ENCODE data around the gene ARL17B.
A peak's percentile ranks its signal among the peaks of the same experiment; 100 is the strongest.
"Not testable (repeated sequence)": the region's sequence is repeated elsewhere in the genome, so short reads cannot be mapped to it uniquely, and the experiment has no call there.

Gene ARL17B

DNA sequence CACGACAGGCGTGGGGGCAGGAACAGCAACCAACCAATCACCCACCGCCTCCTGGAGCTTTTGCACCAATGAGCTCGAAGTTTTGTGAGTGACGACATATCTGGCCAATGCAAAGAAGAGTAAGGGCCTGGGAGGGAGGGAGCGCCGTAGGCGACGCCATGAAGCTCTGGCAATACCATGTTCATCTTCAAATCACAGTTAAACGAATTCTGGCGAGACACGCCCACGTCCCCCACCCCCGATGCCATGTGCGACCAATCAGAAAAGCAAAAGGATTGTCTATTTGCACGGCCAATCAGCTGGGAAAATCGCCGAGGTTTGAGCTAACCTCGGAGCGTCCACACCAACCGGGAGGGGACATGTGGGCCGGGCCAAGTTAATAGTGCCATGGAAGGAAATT lies at the start of gene ARL17B:
ARL17B (minus strand) TSS at position 12 of the 400 bp plus-strand sequence. CDS start 3,369 bp downstream, outside the sequence.
- H3K36me3 Mint-ChIP-seq, H3K9me3 Mint-ChIP-seq, H3K4me3 Mint-ChIP-seq, H3K4me1 Mint-ChIP-seq, H3K27me3 Mint-ChIP-seq, H3K27ac Mint-ChIP-seq: not testable (repeated sequence)
- ATAC-seq (replicated peaks) (peak; percentile 98), DNase-seq (peak; percentile 85)

DNA sequence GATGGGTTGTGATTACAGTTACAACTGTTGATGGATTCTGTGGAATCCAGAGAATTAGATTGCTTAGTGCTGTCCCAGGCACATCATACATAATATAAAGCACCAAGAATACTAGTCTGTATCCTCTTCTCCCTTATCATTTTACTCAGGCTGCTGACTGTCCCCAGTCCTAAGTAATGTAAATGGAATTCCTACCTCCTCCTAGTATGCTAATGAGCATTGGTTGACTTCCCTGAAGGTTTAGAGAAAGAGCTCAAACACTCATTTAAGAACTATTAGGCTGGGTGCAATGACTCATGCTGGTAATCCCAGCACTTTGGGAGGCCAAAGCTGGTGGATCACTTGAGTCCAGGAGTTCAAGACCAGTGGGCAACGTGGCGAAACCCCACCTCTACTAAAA lies 48.3 kb upstream of the ARL17B start:
- H3K27ac Mint-ChIP-seq; DNase-seq; H3K4me1 Mint-ChIP-seq; ATAC-seq (replicated peaks); H3K27me3 Mint-ChIP-seq; H3K36me3 Mint-ChIP-seq; H3K4me3 Mint-ChIP-seq; H3K9me3 Mint-ChIP-seq: not testable (repeated sequence)

DNA sequence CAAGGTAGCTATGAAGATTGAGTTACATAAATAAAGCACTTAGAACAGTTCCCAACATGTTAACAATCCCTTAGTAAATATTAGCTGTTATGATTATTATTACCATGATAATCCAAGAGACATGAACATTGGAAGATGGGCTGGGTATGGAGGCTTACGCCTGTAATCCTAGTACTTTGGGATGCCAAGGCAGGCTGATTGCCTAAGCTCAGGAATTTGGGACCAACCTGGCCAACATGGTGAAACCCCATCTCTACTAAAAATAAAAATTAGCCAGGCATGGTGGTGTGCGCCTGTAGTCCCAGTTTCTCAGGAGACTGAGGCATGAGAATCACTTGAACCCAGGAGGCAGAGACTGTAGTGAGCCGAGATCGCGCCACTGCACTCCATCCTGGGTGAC lies 45.6 kb upstream of the ARL17B start:
- not testable (repeated sequence) for H3K27me3 Mint-ChIP-seq; H3K4me1 Mint-ChIP-seq; DNase-seq; H3K9me3 Mint-ChIP-seq; H3K4me3 Mint-ChIP-seq; ATAC-seq (replicated peaks); H3K27ac Mint-ChIP-seq; H3K36me3 Mint-ChIP-seq

DNA sequence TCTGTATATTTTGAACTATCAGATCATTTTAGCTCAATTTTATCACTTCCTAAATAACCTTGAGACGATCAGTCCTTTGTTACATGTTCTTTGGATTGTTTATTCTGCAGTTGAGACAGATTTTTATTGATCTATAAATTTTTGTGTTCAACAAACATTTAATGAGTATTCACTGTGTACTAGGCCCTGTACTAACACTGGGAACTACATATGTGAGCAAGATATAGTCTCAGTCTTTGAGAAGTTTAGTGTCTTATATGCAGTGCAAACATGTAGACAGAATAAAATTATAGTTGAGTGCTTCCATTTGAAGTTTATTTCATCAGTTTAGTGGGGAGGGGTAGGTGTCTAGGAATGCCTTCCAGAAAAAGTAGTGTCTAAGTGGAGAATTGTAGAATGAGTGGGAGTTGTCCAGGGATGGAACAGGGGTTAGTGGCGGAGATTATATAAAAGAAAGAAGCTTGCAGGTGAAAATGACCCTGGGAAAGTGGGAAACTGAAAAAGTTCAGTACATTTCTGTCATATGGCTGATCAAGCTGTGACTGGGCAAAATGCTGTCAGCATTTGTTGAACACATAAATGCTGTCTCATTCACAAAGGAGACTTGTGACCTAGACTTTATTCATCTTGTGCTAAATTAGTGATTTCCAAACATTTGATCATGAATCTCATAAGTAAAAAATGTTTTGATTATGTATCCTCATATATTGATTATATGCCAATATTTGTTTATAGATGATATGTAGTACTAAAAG lies 39.6 kb upstream of the ARL17B start:
- H3K36me3 Mint-ChIP-seq; H3K4me1 Mint-ChIP-seq; H3K27ac Mint-ChIP-seq; ATAC-seq (replicated peaks); DNase-seq; H3K9me3 Mint-ChIP-seq; H3K4me3 Mint-ChIP-seq; H3K27me3 Mint-ChIP-seq: not testable (repeated sequence)

DNA sequence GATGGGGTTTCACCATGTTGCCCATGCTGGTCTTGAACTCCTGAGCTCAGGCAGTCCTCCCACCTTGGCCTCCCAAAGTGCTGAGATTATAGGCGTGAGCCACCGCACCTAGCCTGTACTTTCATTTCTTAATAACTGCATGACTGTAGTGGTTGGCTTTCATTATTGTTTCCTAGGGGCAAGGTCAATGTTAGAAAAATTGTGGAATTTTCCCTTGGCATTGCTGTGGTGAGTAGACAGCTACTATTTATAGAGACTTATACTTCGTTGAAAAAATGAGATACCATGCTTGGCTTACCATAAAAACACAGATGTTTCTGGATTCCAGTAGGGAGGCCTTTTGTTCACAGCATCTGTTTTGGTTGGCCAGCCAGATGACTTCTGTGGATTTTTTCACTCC lies 39.0 kb upstream of the ARL17B start:
- DNase-seq; H3K4me3 Mint-ChIP-seq; ATAC-seq (replicated peaks); H3K36me3 Mint-ChIP-seq; H3K4me1 Mint-ChIP-seq; H3K9me3 Mint-ChIP-seq; H3K27ac Mint-ChIP-seq; H3K27me3 Mint-ChIP-seq: not testable (repeated sequence)

DNA sequence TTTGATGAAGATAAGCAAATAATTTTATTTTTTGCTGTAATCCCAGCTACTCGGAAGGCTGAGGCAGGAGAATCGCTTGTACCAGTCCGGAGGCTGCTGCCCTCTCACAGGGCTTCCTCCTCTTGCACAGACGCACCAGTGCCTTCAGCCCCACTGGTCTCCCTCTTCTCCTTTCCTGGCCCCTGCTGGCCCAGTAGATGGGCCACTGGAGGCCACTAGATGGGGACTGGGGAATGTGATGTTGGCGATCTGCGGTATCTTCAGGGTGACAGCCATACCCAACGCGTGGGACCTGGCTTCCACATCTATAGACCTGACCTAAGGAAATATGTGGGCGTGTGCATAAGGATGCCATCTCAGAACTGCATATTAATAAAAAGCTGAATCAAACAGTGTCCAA lies 38.4 kb upstream of the ARL17B start:
- DNase-seq; ATAC-seq (replicated peaks); H3K27me3 Mint-ChIP-seq; H3K4me1 Mint-ChIP-seq; H3K27ac Mint-ChIP-seq; H3K36me3 Mint-ChIP-seq; H3K9me3 Mint-ChIP-seq; H3K4me3 Mint-ChIP-seq: not testable (repeated sequence)

DNA sequence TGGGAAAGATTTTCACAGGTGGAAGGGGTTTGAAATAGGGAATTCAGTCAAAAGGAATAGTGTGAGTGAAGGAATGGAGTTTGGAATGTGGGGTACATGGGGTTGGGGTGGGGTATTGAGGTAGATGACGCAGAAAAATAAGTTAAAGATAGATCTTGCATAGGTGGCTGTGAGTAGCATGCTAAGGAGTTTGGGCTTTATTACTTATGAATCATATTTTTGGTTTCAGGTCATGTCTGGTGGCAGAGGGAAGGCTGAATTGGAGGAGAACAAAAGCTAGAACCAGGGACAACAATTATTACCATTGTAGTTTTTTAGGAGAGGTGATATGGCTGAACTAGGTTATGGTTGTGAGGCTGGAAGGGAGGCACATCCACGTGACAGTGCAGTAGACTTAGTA lies 34.7 kb upstream of the ARL17B start:
- H3K27me3 Mint-ChIP-seq; DNase-seq; H3K4me3 Mint-ChIP-seq; H3K9me3 Mint-ChIP-seq; H3K4me1 Mint-ChIP-seq; ATAC-seq (replicated peaks); H3K27ac Mint-ChIP-seq; H3K36me3 Mint-ChIP-seq: not testable (repeated sequence)

DNA sequence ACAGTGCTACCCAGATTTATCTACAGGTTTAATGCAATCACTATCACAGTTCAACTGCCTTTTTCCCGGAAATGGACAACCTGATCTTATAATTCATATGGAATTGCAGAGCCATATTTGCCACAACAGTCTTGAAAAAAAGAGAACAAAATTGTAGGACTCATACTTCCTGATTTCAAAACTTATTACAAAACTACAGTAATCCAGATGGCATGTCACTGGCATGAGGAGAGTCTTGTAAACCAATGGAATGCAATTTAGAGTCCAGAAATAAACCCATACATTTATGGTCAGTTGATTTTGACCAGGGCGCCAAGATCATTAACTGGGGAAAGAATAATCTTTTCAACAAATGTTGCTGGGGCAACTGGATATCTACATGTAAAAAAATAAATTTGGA lies 32.1 kb upstream of the ARL17B start:
- not testable (repeated sequence) for H3K4me1 Mint-ChIP-seq; DNase-seq; H3K27ac Mint-ChIP-seq; ATAC-seq (replicated peaks); H3K27me3 Mint-ChIP-seq; H3K36me3 Mint-ChIP-seq; H3K9me3 Mint-ChIP-seq; H3K4me3 Mint-ChIP-seq

DNA sequence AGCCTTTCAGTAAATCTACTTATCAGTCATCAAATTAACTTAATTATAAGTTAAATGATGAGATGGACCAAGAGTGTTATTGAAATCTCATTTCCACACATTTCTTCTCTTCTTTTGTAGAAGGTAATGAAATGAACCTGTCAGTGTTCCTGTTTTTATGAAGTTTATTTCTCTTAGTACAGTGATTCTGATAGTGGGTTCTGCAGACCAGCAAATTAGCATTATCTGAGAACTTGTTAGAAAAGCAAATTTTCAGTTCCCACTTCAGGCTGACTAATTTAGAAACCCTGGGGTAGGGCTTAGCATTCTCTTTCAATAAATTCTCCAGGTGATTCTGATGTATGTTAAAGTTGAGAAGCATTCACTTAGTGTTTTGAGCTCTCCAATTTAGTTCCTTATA lies 23.9 kb upstream of the ARL17B start:
- H3K27ac Mint-ChIP-seq, H3K4me1 Mint-ChIP-seq, DNase-seq, H3K4me3 Mint-ChIP-seq, H3K27me3 Mint-ChIP-seq, H3K36me3 Mint-ChIP-seq, H3K9me3 Mint-ChIP-seq: not testable (repeated sequence)
- ATAC-seq (replicated peaks), result peak; percentile 84 to 88

DNA sequence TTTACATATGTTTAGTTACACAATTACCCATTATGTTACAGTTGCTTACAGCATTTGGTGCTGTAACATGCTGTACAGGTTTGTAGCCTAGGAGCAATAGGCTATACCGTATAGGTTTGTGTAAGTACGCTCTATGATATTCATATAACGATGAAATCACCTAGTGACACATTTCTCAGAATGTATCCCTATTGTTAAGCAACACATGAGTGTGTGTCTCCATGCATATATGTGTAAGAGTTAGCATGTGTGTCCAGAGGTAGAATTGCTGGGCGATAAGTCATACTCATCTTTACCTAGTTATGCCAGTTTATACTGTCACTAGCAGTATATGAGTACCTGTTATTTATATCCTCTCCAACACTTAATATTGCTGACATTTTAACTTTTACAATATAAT lies 21.6 kb upstream of the ARL17B start:
- H3K27me3 Mint-ChIP-seq, H3K36me3 Mint-ChIP-seq, DNase-seq, H3K4me3 Mint-ChIP-seq, H3K27ac Mint-ChIP-seq, H3K4me1 Mint-ChIP-seq, H3K9me3 Mint-ChIP-seq: not testable (repeated sequence)
- peak in 1 of 2 donors; percentile 33 for ATAC-seq (replicated peaks)

DNA sequence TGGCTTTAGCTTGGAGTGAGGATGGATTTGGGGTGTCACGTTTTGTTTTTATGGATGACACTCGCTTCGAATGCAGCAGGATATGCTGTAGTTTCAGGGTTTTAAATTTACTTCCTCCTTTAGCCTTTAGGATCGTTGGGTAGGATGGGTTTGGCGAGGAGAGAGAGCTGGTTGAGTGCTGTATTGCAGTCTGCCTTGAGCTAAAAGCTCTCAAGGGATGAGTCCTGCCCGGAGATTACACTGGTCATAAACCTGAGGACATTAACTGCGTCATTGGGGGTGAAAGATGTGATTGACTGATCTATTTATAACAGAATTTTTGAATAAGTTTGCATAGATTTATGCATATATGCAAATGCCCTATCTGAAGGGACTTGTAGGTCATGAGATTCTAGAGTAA lies 11.9 kb upstream of the ARL17B start:
- H3K4me3 Mint-ChIP-seq, DNase-seq, H3K36me3 Mint-ChIP-seq, H3K27ac Mint-ChIP-seq, H3K4me1 Mint-ChIP-seq, H3K9me3 Mint-ChIP-seq, H3K27me3 Mint-ChIP-seq: not testable (repeated sequence)
- ATAC-seq (replicated peaks), result peak; percentile 88 to 92

DNA sequence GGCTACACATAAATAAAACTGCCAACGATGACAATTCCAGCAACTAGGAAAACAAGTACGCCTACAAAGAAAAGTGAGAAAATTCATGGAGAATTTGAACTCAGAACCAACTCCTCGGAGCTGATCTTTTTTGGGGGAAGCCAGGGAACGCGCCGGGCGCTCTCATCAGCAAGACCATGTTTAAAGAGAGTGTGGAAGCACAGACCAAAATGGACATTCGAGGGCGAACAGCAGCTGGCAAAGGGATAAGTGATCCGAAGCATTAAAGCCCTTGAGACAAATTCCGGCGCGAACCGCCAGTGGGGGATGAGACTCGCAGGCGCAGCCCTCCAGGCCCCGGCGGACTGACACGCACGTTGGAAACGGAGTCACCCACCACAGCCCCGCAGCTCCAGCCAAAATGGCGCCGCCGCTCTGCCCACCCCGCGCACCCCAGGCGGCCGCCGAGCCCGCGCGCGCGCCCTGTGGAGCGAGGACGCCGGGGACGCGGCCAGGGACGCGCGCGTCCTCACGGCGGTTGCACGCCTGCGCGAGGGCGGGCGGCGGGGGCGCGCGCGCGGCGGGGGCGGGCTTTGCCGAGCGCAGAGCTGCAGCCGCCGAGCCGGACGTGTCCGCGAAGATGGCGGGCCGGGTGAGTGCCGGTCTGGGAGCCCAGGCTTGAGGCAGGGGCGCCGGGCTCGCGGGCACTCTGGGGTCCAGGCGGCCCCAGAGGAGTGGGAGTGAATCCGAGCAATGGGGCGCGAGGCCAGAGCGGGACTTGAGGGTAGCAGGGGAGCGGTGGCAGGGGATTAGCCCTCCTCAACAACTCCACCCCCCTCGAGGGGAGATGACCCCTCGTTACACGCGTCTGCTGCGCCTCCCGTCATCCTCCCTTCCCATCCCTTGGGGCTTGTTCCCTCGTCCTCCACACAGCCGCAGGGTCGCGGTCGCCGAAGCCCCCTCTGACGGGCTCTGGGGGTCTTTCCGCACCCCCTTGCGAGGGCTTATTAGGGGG lies 11.0 kb upstream of the ARL17B start:
- not testable (repeated sequence) for DNase-seq, H3K4me3 Mint-ChIP-seq, H3K36me3 Mint-ChIP-seq, H3K27me3 Mint-ChIP-seq, H3K27ac Mint-ChIP-seq, H3K9me3 Mint-ChIP-seq, H3K4me1 Mint-ChIP-seq
- ATAC-seq (replicated peaks), result peak; percentile 67 to 79

DNA sequence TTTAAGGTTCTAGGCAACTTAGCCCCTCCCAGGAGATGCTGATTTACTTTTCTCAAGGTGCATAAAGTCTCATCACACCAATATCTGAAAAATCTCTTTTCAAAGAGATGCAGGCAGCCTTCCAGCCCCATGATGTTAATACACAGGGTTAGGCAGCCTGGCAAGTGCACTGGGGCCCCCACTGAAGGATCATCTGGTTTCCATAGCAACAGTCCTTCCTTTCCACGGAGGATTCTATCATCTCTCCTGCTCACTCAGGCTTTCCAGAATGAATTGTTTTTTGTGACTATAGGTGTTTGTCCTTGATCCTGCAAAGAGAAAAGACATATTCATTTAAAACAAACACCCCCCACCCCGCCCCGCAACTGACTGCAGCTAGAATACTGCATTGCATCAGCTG lies 6.0 kb upstream of the ARL17B start:
- not testable (repeated sequence) for H3K4me3 Mint-ChIP-seq

DNA sequence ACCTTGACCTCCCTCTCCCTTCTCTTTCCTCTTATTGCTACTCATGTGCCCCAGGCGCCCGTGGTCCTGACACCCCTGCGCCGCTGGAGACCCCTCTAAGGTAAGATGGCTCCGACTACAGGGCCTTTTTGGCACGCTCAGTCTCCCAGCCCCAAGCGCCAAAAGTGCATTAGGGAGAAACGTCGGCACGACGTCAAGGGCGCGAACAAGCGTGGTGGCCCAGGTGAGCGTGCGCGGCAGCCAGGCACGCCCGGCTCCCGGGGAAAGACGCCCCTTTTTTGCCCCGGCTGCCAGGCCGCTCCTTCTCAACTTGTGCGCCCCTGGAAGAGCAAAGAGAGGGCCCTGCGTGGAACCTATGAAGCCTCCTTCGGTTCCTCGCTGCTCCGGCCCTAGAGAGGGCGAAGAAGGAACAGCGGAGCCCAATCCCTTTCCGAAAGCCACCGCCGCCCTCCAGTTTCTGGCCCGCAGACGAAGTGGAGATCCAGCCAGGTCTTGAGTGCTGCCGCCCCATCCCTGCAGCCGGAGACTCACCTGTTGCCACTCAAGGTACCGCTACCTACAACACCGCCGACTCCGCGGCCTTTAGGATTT lies 326 bp downstream of the ARL17B start:
- H3K36me3 Mint-ChIP-seq, H3K27me3 Mint-ChIP-seq, H3K4me3 Mint-ChIP-seq, H3K27ac Mint-ChIP-seq, H3K4me1 Mint-ChIP-seq, H3K9me3 Mint-ChIP-seq, DNase-seq: not testable (repeated sequence)
- peak; percentile 62 to 66 for ATAC-seq (replicated peaks)

More for the DNA sequence above, 6.0 kb upstream of the ARL17B start:
- not testable (repeated sequence) for DNase-seq; H3K27me3 Mint-ChIP-seq; H3K4me1 Mint-ChIP-seq; ATAC-seq (replicated peaks); H3K27ac Mint-ChIP-seq; H3K9me3 Mint-ChIP-seq; H3K36me3 Mint-ChIP-seq

DNA sequence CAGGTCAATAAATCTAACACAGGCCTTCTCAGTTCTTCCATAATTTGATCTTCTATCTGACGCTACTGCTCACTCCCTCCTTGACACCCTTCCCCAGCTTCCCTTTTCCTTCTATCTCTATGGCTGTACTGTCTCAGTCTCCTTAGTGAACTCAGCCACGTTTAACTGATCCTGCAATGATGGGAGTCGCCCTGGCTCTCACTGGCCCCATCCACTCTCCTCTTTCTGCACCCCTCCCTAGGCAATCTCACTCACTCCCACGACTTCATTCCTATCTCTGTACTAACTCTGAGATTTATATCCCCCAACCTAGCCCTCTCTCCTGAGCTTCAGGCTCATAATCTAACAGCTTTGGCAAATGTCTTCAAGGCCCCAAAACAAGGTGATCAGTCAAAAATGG lies 7.7 kb downstream of the ARL17B start:
- not testable (repeated sequence) for H3K4me3 Mint-ChIP-seq; H3K4me1 Mint-ChIP-seq; H3K27ac Mint-ChIP-seq; ATAC-seq (replicated peaks); H3K36me3 Mint-ChIP-seq; H3K27me3 Mint-ChIP-seq; DNase-seq; H3K9me3 Mint-ChIP-seq
